AG04450 (cell line): ENCODE results near the gene TEX13B. TPM values are rescaled to one million over a fixed set of nuclear protein-coding genes. Genes with fewer than 3 reads are reported as not detected.
A peak's percentile ranks its signal among the peaks of the same experiment; 100 is the strongest.

ENCODE experiments used
- CTCF ChIA-PET: fragments of 300-600, 350-600 bp; formaldehyde crosslinking; extraction: SDS; loops from one replicate; lab custom pipeline; 2022; ENCODE audit warnings: antibody characterized with exemption, inconsistent platforms; lab: Charles Lee
- POLR2A ChIA-PET: fragments of 350-600 bp; formaldehyde crosslinking; extraction: SDS; loops from one replicate; lab custom pipeline; 2021; ENCODE audit warnings: antibody characterized with exemption, inconsistent platforms; lab: Yijun Ruan, JAX
- DNase-seq: peaks from one replicate; pipeline ENCODE4 v3.0.0-alpha.2; 2011; ENCODE audit warnings: low read depth, low spot score
- H3K27ac ChIP-seq: one replicate; pipeline ENCODE4 v1.5.1; 2012; ENCODE audit warnings: low read depth, low read length, control low read depth
- H3K27me3 ChIP-seq: one replicate; pipeline ENCODE4 v1.6.0; 2012; ENCODE audit warnings: low read length; ENCODE audit not compliant: control insufficient read depth, insufficient read depth
- H3K4me3 ChIP-seq: 2 replicates; pipeline ENCODE4 v1.5.1; 2011; ENCODE audit warnings: mild to moderate bottlenecking, low read depth, low read length, control low read depth
- H3K9me3 ChIP-seq: 2 replicates; pipeline ENCODE4 v1.5.1; 2012; ENCODE audit warnings: low read length; ENCODE audit not compliant: control insufficient read depth, insufficient read depth
- polyA plus RNA-seq: library from polyadenylated mRNA; depleted of rRNA; stranded (reverse); fragments of >200 nt; gene quantifications from 2 replicates; pipeline ENCODE4 v1.2.3, GENCODE V29; 2011
- TF ChIP-seq, protein P1 (sequence below): IDR thresholded peaks from 2 replicates; pipeline ENCODE4 v1.5.1; 2011; ENCODE audit warnings: low read depth, low read length, control low read depth, inconsistent platforms

Gene TEX13B
- polyA plus RNA-seq, 1 experiment = not detected

DNA sequence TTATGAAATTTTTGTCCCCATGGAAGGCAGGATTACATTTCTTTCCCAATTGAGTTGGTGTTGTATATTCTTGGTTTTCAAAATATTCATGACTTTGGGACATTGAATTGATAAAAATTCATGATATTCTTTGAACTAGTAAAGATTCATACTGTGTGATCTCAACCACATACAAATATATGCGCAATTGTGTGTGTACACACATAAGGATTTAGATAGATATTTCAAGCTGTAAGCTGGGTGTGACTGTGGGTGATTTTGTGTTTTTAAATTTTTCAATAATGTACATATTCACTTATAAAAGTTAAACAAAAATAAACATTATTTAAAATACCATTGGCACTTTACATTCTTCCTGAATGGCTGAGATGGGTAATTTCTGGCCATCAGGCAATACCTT, 43.2 kb upstream of the TEX13B start:
- no peak for DNase-seq
- Histone ChIP-seq H3K4me3 (no peak overlapping the region), H3K27ac (no peak overlapping the region), H3K27me3 (no peaks in the 10 kb centered on the region), H3K9me3 (no peaks in the 10 kb centered on the region)
- TF ChIP-seq, protein P1, sequence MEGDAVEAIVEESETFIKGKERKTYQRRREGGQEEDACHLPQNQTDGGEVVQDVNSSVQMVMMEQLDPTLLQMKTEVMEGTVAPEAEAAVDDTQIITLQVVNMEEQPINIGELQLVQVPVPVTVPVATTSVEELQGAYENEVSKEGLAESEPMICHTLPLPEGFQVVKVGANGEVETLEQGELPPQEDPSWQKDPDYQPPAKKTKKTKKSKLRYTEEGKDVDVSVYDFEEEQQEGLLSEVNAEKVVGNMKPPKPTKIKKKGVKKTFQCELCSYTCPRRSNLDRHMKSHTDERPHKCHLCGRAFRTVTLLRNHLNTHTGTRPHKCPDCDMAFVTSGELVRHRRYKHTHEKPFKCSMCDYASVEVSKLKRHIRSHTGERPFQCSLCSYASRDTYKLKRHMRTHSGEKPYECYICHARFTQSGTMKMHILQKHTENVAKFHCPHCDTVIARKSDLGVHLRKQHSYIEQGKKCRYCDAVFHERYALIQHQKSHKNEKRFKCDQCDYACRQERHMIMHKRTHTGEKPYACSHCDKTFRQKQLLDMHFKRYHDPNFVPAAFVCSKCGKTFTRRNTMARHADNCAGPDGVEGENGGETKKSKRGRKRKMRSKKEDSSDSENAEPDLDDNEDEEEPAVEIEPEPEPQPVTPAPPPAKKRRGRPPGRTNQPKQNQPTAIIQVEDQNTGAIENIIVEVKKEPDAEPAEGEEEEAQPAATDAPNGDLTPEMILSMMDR = no peak
- ChIA-PET CTCF (no interaction called here), POLR2A (no interaction called here)

DNA sequence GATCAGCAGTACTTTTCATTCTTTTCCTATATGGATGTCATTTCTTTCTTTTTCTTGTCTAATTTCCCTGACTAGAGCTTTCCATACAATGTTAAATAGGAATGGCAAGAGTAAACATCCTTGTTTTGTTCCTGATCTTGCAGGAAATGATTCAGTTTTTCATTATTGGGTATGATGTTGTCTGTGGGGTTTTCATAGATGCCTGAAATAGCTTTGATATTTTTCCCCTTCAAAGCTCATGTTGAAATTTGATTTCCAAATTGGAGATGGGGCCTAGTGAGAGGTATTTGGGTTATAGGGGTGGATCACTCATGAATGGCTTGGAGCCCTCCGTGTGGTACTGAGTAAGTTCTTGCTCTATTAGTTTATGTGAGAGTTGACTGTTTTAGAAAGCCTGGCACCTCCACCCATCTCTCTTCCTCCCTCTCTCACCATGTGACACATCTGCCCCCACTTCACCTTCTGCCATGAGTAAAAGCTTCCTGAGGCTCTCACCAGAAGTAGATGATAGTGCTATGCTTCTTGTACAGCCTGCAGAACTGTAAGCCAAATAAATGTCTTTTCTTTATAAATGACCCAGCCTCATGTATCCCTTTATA, 40.4 kb upstream of the TEX13B start:
- H3K4me3 ChIP-seq = no peak overlapping the region
- ChIA-PET CTCF (interaction anchor here (0.7 to 3.1 kb wide), 3 partner anchors 48 to 545 kb away, joined by 3 to 25 read pairs (median 3); no protein-coding TSS in a partner anchor), POLR2A (no interaction called here)
- no peaks in the 10 kb centered on the region for H3K27me3 ChIP-seq
- TF ChIP-seq, protein P1 = no peak
- DNase-seq = no peak
- no peaks in the 10 kb centered on the region for H3K9me3 ChIP-seq
- no peak overlapping the region for H3K27ac ChIP-seq

DNA sequence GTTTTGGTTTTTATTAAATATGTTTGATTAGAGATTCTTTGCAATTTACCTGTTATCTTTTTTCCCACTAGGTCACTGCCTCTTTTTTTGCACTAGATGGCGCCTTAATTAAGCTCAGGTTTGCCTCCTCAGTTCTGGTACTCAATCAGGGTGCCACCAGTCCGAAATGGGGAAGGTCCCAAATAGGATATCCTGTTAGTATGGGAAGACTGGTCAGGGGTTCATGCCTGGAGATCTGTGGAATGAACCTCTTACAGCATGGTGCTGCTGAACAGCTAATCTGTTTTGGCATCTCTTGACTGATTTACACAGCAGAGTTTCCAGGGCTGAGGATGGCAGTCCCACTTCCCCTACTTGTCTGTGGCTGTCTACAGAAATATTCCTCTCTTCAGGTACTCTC, 38.5 kb upstream of the TEX13B start:
- Histone ChIP-seq H3K27me3 (no peaks in the 10 kb centered on the region), H3K4me3 (no peak overlapping the region), H3K27ac (no peak overlapping the region), H3K9me3 (no peaks in the 10 kb centered on the region)
- no peak for DNase-seq
- ChIA-PET CTCF (interaction anchor here (0.6 to 3.1 kb wide), 10 partner anchors 10 to 107 kb away, joined by 3 to 25 read pairs (median 4); no protein-coding TSS in a partner anchor), POLR2A (no interaction called here)
- TF ChIP-seq, protein P1 = peak; percentile 49

DNA sequence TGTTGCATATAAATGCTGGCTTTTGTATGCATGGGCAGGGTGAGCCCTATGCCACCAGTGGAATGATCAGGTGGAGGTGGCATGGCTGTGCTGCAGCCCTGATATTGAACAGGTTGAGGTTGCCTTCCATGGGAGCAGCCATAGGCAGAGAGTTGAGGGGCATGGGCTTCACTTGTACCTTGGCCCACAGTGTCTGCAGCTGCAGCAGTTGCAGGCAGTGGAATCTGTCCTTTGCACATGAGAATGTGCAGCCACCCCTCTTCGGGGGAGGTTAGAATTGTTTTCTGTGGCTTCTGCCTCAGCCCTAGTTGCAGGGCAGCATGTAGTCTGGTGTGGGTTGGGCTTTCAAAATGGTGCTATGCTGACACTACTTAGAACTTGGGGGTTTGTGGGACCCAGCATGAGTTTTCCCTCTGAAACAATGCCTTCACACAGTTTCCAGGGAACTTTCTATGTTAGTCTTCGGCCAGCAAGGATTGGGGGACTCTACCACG, 37.3 kb upstream of the TEX13B start:
- DNase-seq = no peak
- Histone ChIP-seq H3K4me3 (no peak overlapping the region), H3K27ac (no peak overlapping the region), H3K27me3 (no peaks in the 10 kb centered on the region), H3K9me3 (no peaks in the 10 kb centered on the region)
- TF ChIP-seq, protein P1 = no peak
- ChIA-PET CTCF (interaction anchor here (1.2 to 3.1 kb wide), 5 partner anchors 14 to 53 kb away, joined by 3 to 25 read pairs (median 5); no protein-coding TSS in a partner anchor), POLR2A (no interaction called here)

DNA sequence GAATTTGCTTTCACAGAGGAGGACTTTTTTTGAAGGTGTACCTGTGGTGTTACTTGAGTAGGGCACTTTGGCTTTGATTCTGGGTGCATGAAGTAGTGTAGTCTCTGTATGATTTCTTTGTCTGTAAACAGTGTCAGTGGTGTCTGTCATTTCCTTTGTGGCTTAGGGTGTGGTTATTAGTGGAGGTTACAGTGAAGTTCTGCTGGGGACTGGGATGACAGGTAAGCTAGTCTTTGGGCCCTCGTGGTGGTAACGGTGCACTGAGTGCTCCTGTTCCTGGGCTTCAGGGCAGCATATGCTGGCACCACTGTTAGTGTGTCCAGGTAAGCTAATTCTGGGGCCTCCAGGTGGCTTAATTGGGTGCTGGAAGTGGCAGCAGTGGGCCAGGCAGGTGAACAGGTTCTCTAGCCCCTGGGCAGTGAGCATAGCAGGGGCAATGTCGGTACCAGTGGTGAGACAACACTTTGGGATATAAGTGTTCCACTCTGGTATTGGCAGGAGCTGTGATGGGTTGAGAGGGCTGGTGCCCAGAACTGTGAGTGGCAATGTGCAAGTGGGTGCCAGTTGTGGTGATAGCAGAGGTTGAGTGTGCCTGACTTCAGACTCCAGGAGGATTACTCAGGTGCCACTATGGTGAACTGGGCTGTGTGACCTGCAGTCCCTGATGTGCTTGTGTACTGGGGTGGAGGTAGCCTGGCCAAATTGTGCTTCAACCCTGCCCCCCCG, 36.6 kb upstream of the TEX13B start:
- TF ChIP-seq, protein P1 = no peak
- no peak for DNase-seq
- Histone ChIP-seq H3K27ac (no peak overlapping the region), H3K9me3 (no peaks in the 10 kb centered on the region), H3K4me3 (no peak overlapping the region), H3K27me3 (no peaks in the 10 kb centered on the region)
- CTCF ChIA-PET = no interaction called here
- POLR2A ChIA-PET = no interaction called here
